ENCODE data around the gene TMEM184C. TPM values are rescaled to one million over a fixed set of nuclear protein-coding genes. Genes with fewer than 3 reads are reported as not detected.

The TMEM184C gene
- total RNA-seq, 1 donor from 2014 or later, result 47.8 TPM

- no peak for TF ChIP-seq CTCF (conservative IDR thresholded peaks at IDR 0.05)
- H3K36me3 Mint-ChIP-seq, result peaks cover 37% of the 10 kb centered on the region
- no peaks in the 10 kb centered on the region for H3K27me3 Mint-ChIP-seq
- H3K9me3 Mint-ChIP-seq, result no peaks in the 10 kb centered on the region
- H3K4me3 Mint-ChIP-seq, result no peak overlapping the region
- DNase-seq (ENCODE audit: extremely low spot score, unreplicated experiment), result no peak
- H3K27ac Mint-ChIP-seq, result no peak overlapping the region
- no peaks in the 10 kb centered on the region for H3K4me1 Mint-ChIP-seq (ENCODE audit: unreplicated experiment)
Observed at GRCh38 chr4:147629783-147630730, 12.9 kb downstream of the TMEM184C start.

- no peak for TF ChIP-seq CTCF (conservative IDR thresholded peaks at IDR 0.05)
- no peak for DNase-seq (ENCODE audit: extremely low spot score, unreplicated experiment)
- peaks cover 41% of the 10 kb centered on the region for H3K36me3 Mint-ChIP-seq
- H3K27me3 Mint-ChIP-seq, result no peaks in the 10 kb centered on the region
- H3K4me1 Mint-ChIP-seq (ENCODE audit: unreplicated experiment), result no peaks in the 10 kb centered on the region
- H3K27ac Mint-ChIP-seq, result no peak overlapping the region
- H3K9me3 Mint-ChIP-seq, result peaks cover 7% of the 10 kb centered on the region
- H3K4me3 Mint-ChIP-seq, result no peak overlapping the region
Observed at GRCh38 chr4:147633113-147633512, 15.9 kb downstream of the TMEM184C start.

GRCh38 chr4:147633643-147634042 is 16.4 kb downstream of the TMEM184C start:
- peaks cover 42% of the 10 kb centered on the region for H3K36me3 Mint-ChIP-seq
- H3K27me3 Mint-ChIP-seq, result no peaks in the 10 kb centered on the region
- H3K27ac Mint-ChIP-seq, result no peak overlapping the region
- no peak for TF ChIP-seq CTCF (conservative IDR thresholded peaks at IDR 0.05)
- no peak for DNase-seq (ENCODE audit: extremely low spot score, unreplicated experiment)
- H3K4me3 Mint-ChIP-seq, result no peak overlapping the region
- no peaks in the 10 kb centered on the region for H3K4me1 Mint-ChIP-seq (ENCODE audit: unreplicated experiment)
- peaks cover 7% of the 10 kb centered on the region for H3K9me3 Mint-ChIP-seq

GRCh38 chr4:147635348-147635747 is 18.2 kb downstream of the TMEM184C start:
- no peak for TF ChIP-seq CTCF (conservative IDR thresholded peaks at IDR 0.05)
- peaks cover 48% of the 10 kb centered on the region for H3K36me3 Mint-ChIP-seq
- no peak overlapping the region for H3K4me3 Mint-ChIP-seq
- no peaks in the 10 kb centered on the region for H3K4me1 Mint-ChIP-seq (ENCODE audit: unreplicated experiment)
- H3K27ac Mint-ChIP-seq, result no peak overlapping the region
- no peaks in the 10 kb centered on the region for H3K27me3 Mint-ChIP-seq
- DNase-seq (ENCODE audit: extremely low spot score, unreplicated experiment), result no peak
- peaks cover 7% of the 10 kb centered on the region for H3K9me3 Mint-ChIP-seq

GRCh38 chr4:147638365-147638764 is 21.2 kb downstream of the TMEM184C start:
- no peak for TF ChIP-seq CTCF (conservative IDR thresholded peaks at IDR 0.05)
- no peak overlapping the region for H3K4me3 Mint-ChIP-seq
- H3K9me3 Mint-ChIP-seq, result peaks cover 7% of the 10 kb centered on the region
- H3K4me1 Mint-ChIP-seq (ENCODE audit: unreplicated experiment), result no peaks in the 10 kb centered on the region
- peaks cover 55% of the 10 kb centered on the region for H3K36me3 Mint-ChIP-seq
- no peak for DNase-seq (ENCODE audit: extremely low spot score, unreplicated experiment)
- no peak overlapping the region for H3K27ac Mint-ChIP-seq
- H3K27me3 Mint-ChIP-seq, result no peaks in the 10 kb centered on the region

All from type B pancreatic cell (in vitro differentiated cells).